GM18951 (cell line): ENCODE data around the gene ERBB4.
"Not testable (repeated sequence)": the region's sequence is repeated elsewhere in the genome, so short reads cannot be mapped to it uniquely, and the experiment has no call there.

Source experiments
- POLR2A ChIP-seq: IDR thresholded peaks from 4 replicates; pipeline ENCODE4 v1.6.1; 2011; ENCODE audit warnings: mild to moderate bottlenecking; ENCODE audit not compliant: insufficient read length, insufficient read depth; ENCODE audit errors: extremely low read depth
- in situ Hi-C: fragments of 300-500 bp; cut with MboI; formaldehyde crosslinking; loops from one replicate; pipeline ENCODE4 v1.12.0; 2022; ENCODE audit warnings: low sequenced_read_pairs, mixed read lengths, inconsistent platforms; ENCODE audit not compliant: unreplicated experiment

The ERBB4 gene

DNA sequence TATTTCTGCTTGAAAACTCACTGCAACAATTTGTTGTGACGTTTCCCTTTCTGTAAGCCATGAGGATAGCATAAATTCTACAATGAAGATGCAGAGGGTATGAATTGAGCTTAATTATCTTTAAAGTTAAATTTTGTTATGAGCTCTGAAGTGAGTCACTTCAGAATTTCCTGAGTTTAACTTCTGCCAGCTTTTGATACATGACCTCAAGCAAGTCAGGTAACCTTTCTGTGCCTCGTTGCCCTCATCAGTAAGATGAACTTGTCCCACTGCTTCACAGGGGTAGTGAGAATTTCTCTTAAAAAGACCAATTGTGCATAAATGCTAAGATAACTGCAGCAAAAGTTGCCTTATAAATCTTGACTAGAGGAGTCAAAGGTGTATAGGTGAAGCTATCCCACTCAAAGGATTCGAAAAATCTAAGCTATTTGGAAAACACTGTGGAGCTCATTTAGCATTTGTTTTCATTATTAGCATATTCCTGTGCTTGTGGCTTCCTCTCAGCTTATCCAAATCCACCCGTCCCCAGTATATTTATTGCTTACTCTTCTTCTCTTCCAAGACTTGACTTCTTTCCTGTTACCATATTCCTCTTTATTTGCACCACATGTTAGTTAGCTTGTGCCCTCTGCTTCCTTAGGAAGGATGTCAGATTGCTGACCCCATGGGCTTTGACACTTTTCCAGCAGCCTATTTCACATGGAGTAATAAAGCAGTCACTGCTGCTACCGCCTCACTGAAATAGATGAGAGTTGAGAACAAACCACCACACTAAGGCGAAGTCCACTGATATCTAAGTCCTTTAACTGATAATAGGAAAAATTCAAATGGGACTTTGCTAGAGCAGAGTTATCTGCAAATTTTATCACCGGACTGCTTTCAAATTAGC lies 428.6 kb downstream of the ERBB4 start:
- no peak for TF ChIP-seq POLR2A
- in situ Hi-C loops, result no loop called here

DNA sequence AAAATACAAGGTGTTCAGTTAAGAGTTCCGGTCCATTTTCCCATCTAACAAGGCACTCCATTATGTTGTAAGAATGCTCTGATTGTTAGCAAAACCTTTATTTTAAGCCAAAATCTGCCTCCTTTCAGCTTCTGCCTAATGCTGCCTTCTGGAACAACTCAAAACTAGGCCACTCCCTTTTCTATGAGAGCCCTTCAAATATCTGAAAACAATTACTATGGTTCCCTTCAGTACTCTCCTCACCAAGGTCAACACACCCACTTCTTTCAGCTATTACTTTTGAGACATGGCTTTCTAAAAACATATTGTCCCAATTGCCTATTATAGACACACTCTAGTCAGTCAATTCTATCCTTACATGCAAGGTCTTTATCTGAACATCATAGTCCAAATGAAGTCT lies 429.4 kb downstream of the ERBB4 start:
- TF ChIP-seq POLR2A, result no peak
- in situ Hi-C loops, result no loop called here

DNA sequence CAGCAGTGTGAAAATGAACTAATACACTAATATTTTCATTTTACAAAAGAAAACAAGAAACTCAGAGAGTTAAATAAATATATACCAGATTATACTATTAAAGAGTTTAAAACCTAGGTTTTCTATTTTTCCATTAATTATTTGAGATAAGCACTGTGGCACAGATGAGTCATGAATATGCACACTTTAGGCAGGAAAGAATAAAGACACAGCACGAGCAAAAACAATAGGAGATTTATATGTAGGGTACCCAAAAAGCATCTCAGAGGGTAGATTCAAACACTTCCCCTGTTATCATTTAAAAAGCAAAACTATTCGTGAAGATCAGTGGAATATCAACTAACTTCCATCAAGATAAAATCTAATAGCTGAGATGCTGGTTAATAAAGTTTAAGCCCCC lies 430.6 kb downstream of the ERBB4 start:
- in situ Hi-C loops, result no loop called here
- no peak for TF ChIP-seq POLR2A

DNA sequence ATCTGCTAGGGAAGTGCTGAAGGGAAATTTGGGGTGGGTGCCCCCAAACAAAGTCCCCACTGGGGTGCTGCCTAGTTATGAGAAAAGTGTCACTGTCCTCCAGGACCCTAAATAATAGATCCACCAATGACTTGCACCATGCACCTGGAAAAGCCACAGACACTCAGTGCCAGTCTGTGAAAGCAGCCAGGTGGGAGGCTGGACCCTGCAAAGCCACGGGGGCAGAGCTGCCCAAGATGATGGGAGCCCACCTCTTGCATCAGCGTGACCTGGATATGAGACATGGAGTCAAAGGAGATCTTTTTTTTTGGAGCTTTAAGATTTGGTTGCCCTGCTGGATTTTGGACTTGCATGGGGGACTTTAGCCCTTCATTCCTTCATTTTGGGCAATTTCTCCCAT lies 431.6 kb downstream of the ERBB4 start:
- no peak for TF ChIP-seq POLR2A
- in situ Hi-C loops, result no loop called here

DNA sequence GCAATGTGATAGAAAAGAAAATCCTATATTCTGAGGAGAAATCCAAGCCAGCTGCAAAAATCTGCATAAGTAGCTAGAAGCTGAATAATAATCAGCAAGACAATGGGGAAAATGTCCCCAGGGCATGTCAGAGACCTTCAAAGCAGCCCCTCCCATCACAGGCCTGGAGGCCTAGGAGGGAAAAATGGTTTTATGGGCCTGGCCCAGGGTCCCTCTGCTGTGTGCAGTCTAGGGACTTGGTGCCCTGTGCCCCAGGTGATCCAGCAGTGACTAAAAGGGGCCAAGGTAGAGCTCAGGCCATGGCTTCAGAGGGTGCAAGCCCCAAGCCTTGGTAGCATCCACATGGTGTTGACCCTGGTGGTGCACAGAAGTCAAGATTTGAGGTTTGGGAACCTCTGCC lies 432.1 kb downstream of the ERBB4 start:
- in situ Hi-C loops, result not testable (repeated sequence)

DNA sequence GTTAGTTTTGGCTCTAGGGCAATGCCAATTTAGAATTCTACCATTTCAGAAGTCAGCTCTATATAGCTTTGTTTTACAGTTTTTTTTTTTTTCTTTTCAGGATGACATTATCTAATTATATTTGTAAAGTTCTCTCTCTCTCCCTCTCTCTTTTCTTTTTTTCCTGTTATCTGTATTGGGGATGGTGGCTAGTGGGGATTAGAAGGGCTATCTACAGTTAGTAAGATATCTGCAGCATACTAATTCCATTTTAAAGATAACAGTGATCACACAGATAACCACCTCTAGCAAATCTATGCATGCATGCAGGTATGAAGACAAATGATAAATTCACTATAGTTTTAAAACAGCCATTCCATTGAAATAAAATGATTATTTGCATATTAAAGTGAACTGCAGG lies 438.9 kb downstream of the ERBB4 start:
- TF ChIP-seq POLR2A, result no peak
- in situ Hi-C loops, result no loop called here

DNA sequence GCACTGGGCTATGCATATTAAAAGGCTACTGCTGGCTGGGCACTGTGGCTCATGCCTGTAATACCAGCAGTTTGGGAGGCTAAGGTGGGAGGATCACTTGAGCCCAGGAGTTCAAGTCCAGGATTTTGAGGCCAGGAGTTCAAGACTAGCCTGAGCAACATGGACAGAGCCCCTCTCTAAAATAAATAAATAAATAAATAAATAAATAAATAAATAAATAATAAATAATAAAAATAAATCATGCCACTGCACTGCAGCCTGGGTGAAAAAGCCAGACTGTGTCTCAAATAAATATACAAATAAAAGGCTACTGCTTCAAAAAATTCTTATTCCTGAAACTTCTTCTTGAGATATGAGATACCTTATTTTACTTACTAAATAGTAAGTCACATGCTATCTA lies 439.6 kb downstream of the ERBB4 start:
- in situ Hi-C loops, result no loop called here
- TF ChIP-seq POLR2A, result no peak

DNA sequence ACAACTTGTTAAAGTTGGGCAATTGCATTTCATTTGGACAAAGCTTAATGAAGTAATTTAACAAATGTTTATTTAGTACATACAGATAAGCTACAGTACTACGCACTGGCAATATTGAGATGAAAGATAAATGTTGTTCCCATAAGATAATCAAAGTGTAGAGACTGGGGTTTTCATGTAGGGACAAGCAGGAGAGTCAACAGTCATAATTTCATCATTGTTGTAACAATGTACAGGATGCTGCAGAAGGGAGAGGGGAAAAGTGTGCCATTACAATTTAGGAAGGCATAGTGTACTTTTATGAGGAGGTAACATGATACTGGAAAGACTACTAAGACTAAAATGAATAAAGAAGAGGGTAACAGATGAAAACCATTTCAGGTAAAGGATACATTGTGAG lies 441.6 kb downstream of the ERBB4 start:
- no peak for TF ChIP-seq POLR2A

DNA sequence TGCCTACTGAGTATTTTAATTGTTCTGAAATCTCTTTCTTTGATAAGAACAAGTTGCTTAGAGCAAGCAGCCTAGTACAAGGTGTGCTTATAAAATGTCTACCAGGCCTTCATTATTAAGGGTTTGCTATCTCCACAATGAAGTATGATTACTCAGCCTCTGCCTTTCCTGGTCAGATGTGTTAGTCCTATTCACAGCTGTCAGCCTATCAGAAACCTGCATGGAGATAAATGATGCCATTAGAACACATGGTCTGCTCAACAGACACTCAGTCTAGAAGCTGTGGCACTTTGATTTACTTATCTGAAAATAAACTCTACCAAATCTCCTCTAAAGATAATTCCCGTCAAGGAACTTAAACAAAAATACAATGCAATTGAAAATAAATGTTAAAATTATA lies 448.7 kb downstream of the ERBB4 start:
- in situ Hi-C loops, result no loop called here
- TF ChIP-seq POLR2A, result no peak

More for the DNA sequence above, 441.6 kb downstream of the ERBB4 start:
- in situ Hi-C loops, result no loop called here

DNA sequence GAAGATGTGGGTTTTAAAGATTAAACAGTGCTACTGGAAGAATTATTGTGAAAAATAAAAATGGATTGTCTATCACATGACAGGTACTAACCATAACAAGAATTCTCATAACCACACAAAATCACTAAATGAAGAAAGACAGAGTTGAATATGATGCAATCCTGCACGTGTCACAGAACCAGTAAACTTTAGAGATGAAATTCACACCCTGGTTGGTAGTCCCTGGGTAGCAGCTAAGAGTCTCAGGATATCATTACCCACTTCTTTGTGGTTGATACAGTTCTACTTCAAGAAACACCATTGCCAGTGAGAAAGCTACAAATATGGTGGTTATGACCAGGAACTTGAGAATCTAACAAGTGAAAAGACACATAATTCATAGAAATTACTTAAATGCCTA lies 450.2 kb downstream of the ERBB4 start:
- TF ChIP-seq POLR2A, result no peak
- in situ Hi-C loops, result no loop called here

DNA sequence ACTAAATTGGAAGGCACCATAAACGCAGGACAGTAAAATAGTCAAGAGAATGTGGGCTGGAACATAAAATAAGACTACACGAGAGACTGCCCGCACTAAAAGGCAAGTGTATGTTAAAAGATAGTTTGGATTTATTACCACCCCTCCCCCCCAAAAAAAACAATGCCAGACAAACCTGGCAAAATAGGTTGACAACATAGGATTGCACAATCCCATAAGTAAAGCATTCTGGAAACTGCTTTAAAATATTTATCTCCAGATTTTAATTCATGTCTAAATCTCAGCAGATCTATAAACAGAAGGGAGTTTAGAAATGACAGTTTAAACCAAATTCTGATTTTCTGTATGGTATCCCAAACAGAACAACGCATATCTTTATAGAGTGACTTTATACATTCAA lies 455.1 kb downstream of the ERBB4 start:
- TF ChIP-seq POLR2A, result no peak
- in situ Hi-C loops, result no loop called here

DNA sequence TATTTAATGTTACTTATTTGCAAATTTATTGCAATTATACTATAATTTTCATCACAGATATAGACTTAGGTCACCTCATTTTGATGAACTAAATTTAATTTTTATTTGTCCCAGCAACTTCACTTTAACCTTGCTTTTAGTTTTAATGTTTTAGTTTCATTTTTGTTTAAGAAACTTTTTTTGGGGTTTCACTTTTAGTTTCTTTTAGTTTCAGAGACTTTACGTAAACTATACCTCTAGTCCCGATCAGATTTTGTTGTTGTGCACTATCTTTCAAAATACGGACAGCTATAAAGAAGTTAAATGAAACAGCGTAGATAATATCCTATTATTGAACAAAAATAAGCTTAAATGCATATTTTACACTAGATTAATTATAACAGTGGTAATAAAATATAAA lies 460.5 kb downstream of the ERBB4 start:
- TF ChIP-seq POLR2A, result no peak

DNA sequence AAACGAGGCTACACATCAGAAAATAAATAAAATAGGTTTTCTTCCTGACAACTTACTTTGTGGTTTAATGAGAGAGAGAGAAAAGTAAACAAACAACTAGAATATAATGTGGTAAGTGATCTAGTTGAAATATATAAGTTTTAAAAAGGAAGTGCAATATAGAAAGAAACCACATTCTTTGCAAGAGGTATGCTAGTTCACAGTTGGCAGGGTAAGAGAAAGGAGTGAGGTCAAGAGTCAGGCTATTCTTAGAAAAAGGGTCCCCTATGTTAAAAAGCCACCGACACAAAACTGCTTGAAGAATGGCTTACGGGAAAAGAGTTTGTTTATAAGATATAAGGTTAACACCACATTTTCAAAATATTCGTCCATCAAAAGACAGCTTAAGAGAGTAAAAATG lies 462.1 kb downstream of the ERBB4 start:
- in situ Hi-C loops, result no loop called here
- no peak for TF ChIP-seq POLR2A

More for the DNA sequence above, 460.5 kb downstream of the ERBB4 start:
- in situ Hi-C loops, result no loop called here

DNA sequence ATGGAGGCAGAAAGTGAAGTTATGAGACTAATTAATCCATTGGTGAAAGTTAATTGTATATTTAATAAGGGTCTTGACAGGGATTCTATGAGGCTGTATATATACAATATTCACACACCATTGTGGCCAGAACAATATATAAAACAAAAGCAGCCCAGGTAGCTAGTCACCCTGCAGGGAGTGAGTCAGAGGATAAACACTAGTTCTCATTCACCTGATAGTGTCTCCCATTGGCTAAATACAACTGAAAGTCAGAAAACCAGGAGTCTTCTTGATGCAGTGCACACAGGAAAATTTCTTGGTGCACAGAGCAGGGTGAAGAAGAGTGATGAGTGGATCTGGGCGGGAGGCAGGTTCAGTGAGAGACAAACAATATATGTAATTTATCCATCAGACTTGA lies 465.2 kb downstream of the ERBB4 start:
- TF ChIP-seq POLR2A, result no peak
- in situ Hi-C loops, result no loop called here
